OCI-LY1 (cell line): ENCODE data around the gene SH3RF1.

Experiments
- EZH2 ChIP-seq: fragments of 200-600 bp; sonication (generic), shearing (Covaris generic); IDR thresholded peaks from 2 replicates; pipeline ENCODE4 v1.8.0; 2017; ENCODE audit warnings: borderline replicate concordance, mixed run types, mild to moderate bottlenecking, antibody characterized with exemption, low read length, moderate library complexity, mixed read lengths
- TF ChIP-seq, protein P1 (sequence below): fragments of 200-600 bp; sonication (generic), shearing (Covaris generic); IDR thresholded peaks from 2 replicates; pipeline ENCODE4 v1.5.1; 2017; ENCODE audit warnings: mild to moderate bottlenecking, antibody characterized with exemption, low read length, moderate library complexity, mixed read lengths

DNA sequence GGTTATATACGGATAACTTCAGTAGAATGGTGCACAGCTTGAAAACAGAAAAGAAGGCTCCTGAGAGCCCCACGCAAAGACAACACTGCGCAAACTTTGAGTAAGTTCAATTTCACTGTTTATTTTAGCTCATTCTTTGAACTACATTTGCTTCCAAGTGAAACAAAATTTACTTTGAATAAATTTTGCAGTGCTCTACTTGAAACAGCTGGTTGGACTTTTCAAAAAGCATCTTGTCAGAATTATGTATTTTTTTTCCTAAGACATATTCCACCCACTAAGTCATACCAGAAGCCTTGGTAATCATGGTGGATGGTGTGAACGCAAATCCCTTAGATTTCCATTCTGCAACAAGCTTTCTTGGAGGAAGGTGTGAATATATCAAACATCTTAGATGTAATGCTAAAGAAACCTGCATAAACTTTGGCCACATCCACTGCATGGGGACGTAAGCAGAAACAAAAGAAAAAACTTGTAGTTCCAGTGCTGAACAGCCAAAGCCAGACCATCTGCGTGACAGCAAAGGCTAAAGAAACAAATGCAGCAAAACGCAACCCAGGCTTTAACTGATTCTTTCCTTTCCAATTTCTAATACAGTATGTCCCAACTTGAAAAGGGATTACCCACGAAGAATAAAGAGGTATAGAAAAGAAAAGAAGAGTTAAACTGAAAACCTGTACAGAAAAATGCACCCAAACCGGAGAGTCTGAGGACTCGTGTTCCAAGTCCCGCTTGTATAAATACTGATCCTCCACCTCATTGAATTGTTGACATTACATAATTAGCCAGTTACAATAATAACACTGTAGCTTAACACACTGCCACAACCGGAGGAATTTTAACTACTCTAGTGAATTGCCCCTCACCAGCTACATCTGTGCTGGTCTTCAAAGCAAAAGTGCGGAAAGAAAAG lies 90.9 kb downstream of the SH3RF1 start:
- TF ChIP-seq, protein P1, sequence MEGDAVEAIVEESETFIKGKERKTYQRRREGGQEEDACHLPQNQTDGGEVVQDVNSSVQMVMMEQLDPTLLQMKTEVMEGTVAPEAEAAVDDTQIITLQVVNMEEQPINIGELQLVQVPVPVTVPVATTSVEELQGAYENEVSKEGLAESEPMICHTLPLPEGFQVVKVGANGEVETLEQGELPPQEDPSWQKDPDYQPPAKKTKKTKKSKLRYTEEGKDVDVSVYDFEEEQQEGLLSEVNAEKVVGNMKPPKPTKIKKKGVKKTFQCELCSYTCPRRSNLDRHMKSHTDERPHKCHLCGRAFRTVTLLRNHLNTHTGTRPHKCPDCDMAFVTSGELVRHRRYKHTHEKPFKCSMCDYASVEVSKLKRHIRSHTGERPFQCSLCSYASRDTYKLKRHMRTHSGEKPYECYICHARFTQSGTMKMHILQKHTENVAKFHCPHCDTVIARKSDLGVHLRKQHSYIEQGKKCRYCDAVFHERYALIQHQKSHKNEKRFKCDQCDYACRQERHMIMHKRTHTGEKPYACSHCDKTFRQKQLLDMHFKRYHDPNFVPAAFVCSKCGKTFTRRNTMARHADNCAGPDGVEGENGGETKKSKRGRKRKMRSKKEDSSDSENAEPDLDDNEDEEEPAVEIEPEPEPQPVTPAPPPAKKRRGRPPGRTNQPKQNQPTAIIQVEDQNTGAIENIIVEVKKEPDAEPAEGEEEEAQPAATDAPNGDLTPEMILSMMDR, result no peak
- no peak for TF ChIP-seq EZH2
